HK-2 (cell line): ENCODE data around the gene SMDT1.
"Not testable (repeated sequence)": the region's sequence is repeated elsewhere in the genome, so short reads cannot be mapped to it uniquely, and the experiment has no call there.

Source experiments
- DNase-seq: peaks from one replicate; pipeline ENCODE4 v3.0.0-alpha.2; 2018; ENCODE audit not compliant: unreplicated experiment

The SMDT1 gene

GRCh38 chr22:42070517-42071422, 8.7 kb upstream of the SMDT1 start, which contains the start of gene NAGA:
Gene NAGA (minus strand): TSS chr22:42070812. CDS start chr22:42070297, 515 bp downstream.
- peak; percentile 95 for DNase-seq

- not testable (repeated sequence) for DNase-seq
Observed at GRCh38 chr22:42071508-42071907, 8.0 kb upstream of the SMDT1 start.

- no peak for DNase-seq
Observed at GRCh38 chr22:42072606-42073330, 6.7 kb upstream of the SMDT1 start.

GRCh38 chr22:42073621-42074041, 5.9 kb upstream of the SMDT1 start:
- no peak for DNase-seq

- DNase-seq: no peak
Observed at GRCh38 chr22:42074132-42074811, 5.2 kb upstream of the SMDT1 start, which contains the start of gene PHETA2. Gene PHETA2 (plus strand): TSS chr22:42074248. CDS start chr22:42077294, 3,046 bp downstream.

GRCh38 chr22:42074846-42075676, 4.4 kb upstream of the SMDT1 start:
- no peak for DNase-seq

GRCh38 chr22:42076764-42077485, 2.6 kb upstream of the SMDT1 start:
- DNase-seq: no peak

- no peak for DNase-seq
Observed at GRCh38 chr22:42077486-42078125, 1.9 kb upstream of the SMDT1 start.

GRCh38 chr22:42078469-42079318, 806 bp upstream of the SMDT1 start:
- no peak for DNase-seq

GRCh38 chr22:42080287-42080686, 787 bp downstream of the SMDT1 start:
- no peak for DNase-seq

- DNase-seq: no peak
Observed at GRCh38 chr22:42083119-42083518, 3.6 kb downstream of the SMDT1 start.

GRCh38 chr22:42084874-42085273, 5.4 kb downstream of the SMDT1 start:
- DNase-seq: no peak

GRCh38 chr22:42086051-42086450, 6.6 kb downstream of the SMDT1 start:
- no peak for DNase-seq

- DNase-seq: peak; percentile 98
Observed at GRCh38 chr22:42090596-42091454, 11.3 kb downstream of the SMDT1 start, which contains the start of gene NDUFA6. Gene NDUFA6 (minus strand): TSS chr22:42090772. CDS start chr22:42090744, 28 bp downstream.

GRCh38 chr22:42091455-42091782, 11.9 kb downstream of the SMDT1 start:
- no peak for DNase-seq

GRCh38 chr22:42101199-42101598, 21.7 kb downstream of the SMDT1 start:
- no peak for DNase-seq

GRCh38 chr22:42104332-42104860, 24.9 kb downstream of the SMDT1 start:
- DNase-seq: not testable (repeated sequence)

- no peak for DNase-seq
Observed at GRCh38 chr22:42108848-42109247, 29.3 kb downstream of the SMDT1 start.
